ENCODE results near the gene PIK3C2G.

The PIK3C2G gene

GRCh38 chr12:18389820-18390219 lies 128.5 kb downstream of the PIK3C2G start:
- Histone ChIP-seq H3K4me2 (no peak overlapping the region), H3K4me3 (IDR thresholded peaks at IDR 0.05; ENCODE audit: insufficient read depth, low read depth, low read length) (no peak overlapping the region), H2AFZ (ENCODE audit: low read depth) (no peak overlapping the region), H3K27ac (no peak overlapping the region), H3K36me3 (ENCODE audit: insufficient read depth) (no peaks in the 10 kb centered on the region), H3K9ac (no peak overlapping the region), H3K79me2 (ENCODE audit: insufficient read depth, low read depth) (no peaks in the 10 kb centered on the region), H4K20me1 (ENCODE audit: insufficient read depth) (no peaks in the 10 kb centered on the region), H3K4me1 (ENCODE audit: low read depth, poor library complexity, severe bottlenecking) (no peaks in the 10 kb centered on the region), H3K27me3 (ENCODE audit: insufficient read depth, low read depth) (no peaks in the 10 kb centered on the region)
- no peak for TF ChIP-seq CTCF (conservative IDR thresholded peaks at IDR 0.05; ENCODE audit: low read depth, low read length)

- H3K4me2 ChIP-seq: no peak overlapping the region
- no peaks in the 10 kb centered on the region for H3K4me1 ChIP-seq (ENCODE audit: low read depth, poor library complexity, severe bottlenecking)
- H3K4me3 ChIP-seq (IDR thresholded peaks at IDR 0.05; ENCODE audit: insufficient read depth, low read depth, low read length): no peak overlapping the region
- TF ChIP-seq CTCF (conservative IDR thresholded peaks at IDR 0.05; ENCODE audit: low read depth, low read length): no peak
- no peak overlapping the region for H3K9ac ChIP-seq
- H3K79me2 ChIP-seq (ENCODE audit: insufficient read depth, low read depth): no peaks in the 10 kb centered on the region
- H2AFZ ChIP-seq (ENCODE audit: low read depth): no peak overlapping the region
- H3K36me3 ChIP-seq (ENCODE audit: insufficient read depth): no peaks in the 10 kb centered on the region
- no peaks in the 10 kb centered on the region for H3K27me3 ChIP-seq (ENCODE audit: insufficient read depth, low read depth)
- H3K27ac ChIP-seq: no peak overlapping the region
- no peaks in the 10 kb centered on the region for H4K20me1 ChIP-seq (ENCODE audit: insufficient read depth)
Measured at GRCh38 chr12:18391151-18391550, 129.8 kb downstream of the PIK3C2G start.

DNA sequence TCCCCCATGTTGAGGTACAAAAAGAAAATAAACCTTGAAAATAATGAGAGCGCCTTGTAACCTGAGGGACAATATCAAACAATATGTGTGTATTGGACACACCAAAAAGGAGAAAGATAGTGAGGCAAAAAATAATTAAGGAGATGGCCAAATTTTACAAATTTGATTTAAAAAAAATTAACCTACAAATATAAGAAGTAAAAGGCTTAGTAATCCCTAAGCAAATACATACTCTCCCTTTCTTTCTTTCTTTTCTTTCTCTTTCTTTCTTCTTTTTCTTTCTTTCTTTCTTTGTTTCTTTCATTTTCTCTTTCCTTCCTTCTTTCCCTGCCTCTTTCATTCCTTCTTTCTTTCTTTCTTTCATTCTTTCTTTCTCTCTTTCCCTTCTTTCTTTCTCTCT lies 133.4 kb downstream of the PIK3C2G start:
- H3K36me3 ChIP-seq (ENCODE audit: insufficient read depth): no peaks in the 10 kb centered on the region
- H3K4me1 ChIP-seq (ENCODE audit: low read depth, poor library complexity, severe bottlenecking): no peaks in the 10 kb centered on the region
- H3K4me3 ChIP-seq (IDR thresholded peaks at IDR 0.05; ENCODE audit: insufficient read depth, low read depth, low read length): no peak overlapping the region
- no peaks in the 10 kb centered on the region for H3K79me2 ChIP-seq (ENCODE audit: insufficient read depth, low read depth)
- no peak overlapping the region for H3K27ac ChIP-seq
- H4K20me1 ChIP-seq (ENCODE audit: insufficient read depth): no peaks in the 10 kb centered on the region
- no peak overlapping the region for H3K4me2 ChIP-seq
- TF ChIP-seq CTCF (conservative IDR thresholded peaks at IDR 0.05; ENCODE audit: low read depth, low read length): no peak
- H3K9ac ChIP-seq: no peak overlapping the region
- H2AFZ ChIP-seq (ENCODE audit: low read depth): no peak overlapping the region
- no peaks in the 10 kb centered on the region for H3K27me3 ChIP-seq (ENCODE audit: insufficient read depth, low read depth)

GRCh38 chr12:18400186-18400585 lies 138.9 kb downstream of the PIK3C2G start:
- no peak for TF ChIP-seq CTCF (conservative IDR thresholded peaks at IDR 0.05; ENCODE audit: low read depth, low read length)
- H3K4me2 ChIP-seq: no peak overlapping the region
- H3K4me1 ChIP-seq (ENCODE audit: low read depth, poor library complexity, severe bottlenecking): no peaks in the 10 kb centered on the region
- no peaks in the 10 kb centered on the region for H3K79me2 ChIP-seq (ENCODE audit: insufficient read depth, low read depth)
- H3K27ac ChIP-seq: no peak overlapping the region
- H3K4me3 ChIP-seq (IDR thresholded peaks at IDR 0.05; ENCODE audit: insufficient read depth, low read depth, low read length): no peak overlapping the region
- no peaks in the 10 kb centered on the region for H4K20me1 ChIP-seq (ENCODE audit: insufficient read depth)
- H3K36me3 ChIP-seq (ENCODE audit: insufficient read depth): no peaks in the 10 kb centered on the region
- no peak overlapping the region for H3K9ac ChIP-seq
- H3K27me3 ChIP-seq (ENCODE audit: insufficient read depth, low read depth): no peaks in the 10 kb centered on the region
- H2AFZ ChIP-seq (ENCODE audit: low read depth): no peak overlapping the region

All from KMS-11 (cell line).